SU-DHL-6 (cell line): ENCODE measurements around the gene SMURF1.

Experiments used
- H2AFZ ChIP-seq: fragments of 200-600 bp; sonication (generic); 2 replicates; pipeline ENCODE4 v1.6.1; 2014; ENCODE audit warnings: low read depth, mild to moderate bottlenecking, moderate library complexity, mixed read lengths, antibody characterized with exemption, low read length; ENCODE audit not compliant: severe bottlenecking
- H3F3A ChIP-seq: fragments of 200-600 bp; shearing (Covaris generic); 2 replicates; pipeline ENCODE4 v1.6.0; 2016; ENCODE audit warnings: antibody characterized with exemption, mild to moderate bottlenecking; ENCODE audit not compliant: insufficient read depth
- H3K27ac ChIP-seq: fragments of 200-600 bp; sonication (generic); 2 replicates; pipeline ENCODE4 v1.5.1; 2016; ENCODE audit warnings: low read depth, mild to moderate bottlenecking, low read length, moderate library complexity, mixed read lengths
- H3K27me3 ChIP-seq: fragments of 200-600 bp; sonication (generic), shearing (Covaris generic); 2 replicates; pipeline ENCODE4 v1.6.0; 2014; ENCODE audit warnings: mild to moderate bottlenecking, low read length
- H3K36me3 ChIP-seq: fragments of 200-600 bp; sonication (generic); 2 replicates; pipeline ENCODE4 v1.6.1; 2014; ENCODE audit warnings: mild to moderate bottlenecking, low read length, mixed read lengths
- H3K4me2 ChIP-seq: fragments of 300-600, 200-600 bp; shearing (Covaris generic), sonication (generic); 2 replicates; pipeline ENCODE4 v1.6.0; 2014; ENCODE audit warnings: low read length, low read depth, mild to moderate bottlenecking; ENCODE audit not compliant: poor library complexity, severe bottlenecking
- H3K4me3 ChIP-seq: fragments of 200-600 bp; sonication (generic); 2 replicates; pipeline ENCODE4 v1.5.1; 2014; ENCODE audit warnings: antibody characterized with exemption, low read length, mild to moderate bottlenecking, mixed read lengths; ENCODE audit not compliant: insufficient read depth, poor library complexity, severe bottlenecking
- H3K79me2 ChIP-seq: fragments of 200-600 bp; sonication (generic); 2 replicates; pipeline ENCODE4 v1.6.1; 2014; ENCODE audit warnings: mild to moderate bottlenecking, low read length, moderate library complexity; ENCODE audit not compliant: insufficient read depth
- H3K9ac ChIP-seq: fragments of 200-600 bp; sonication (generic); 2 replicates; pipeline ENCODE4 v1.7.0; 2014; ENCODE audit warnings: mild to moderate bottlenecking, low read length
- H3K9me2 ChIP-seq: fragments of 200-600 bp; sonication (generic); replicated peaks from 2 replicates; pipeline ENCODE4 v1.6.1; 2014; ENCODE audit warnings: low read length; ENCODE audit not compliant: insufficient read depth
- H3K9me3 ChIP-seq: fragments of 200-600 bp; sonication (generic); 2 replicates; pipeline ENCODE4 v1.6.1; 2014; ENCODE audit warnings: low read length, mixed read lengths; ENCODE audit not compliant: insufficient read depth
- H4K20me1 ChIP-seq: fragments of 200-600 bp; sonication (generic); 2 replicates; pipeline ENCODE4 v1.6.1; 2014; ENCODE audit warnings: low read depth, mild to moderate bottlenecking, antibody characterized with exemption, low read length, moderate library complexity, mixed read lengths
- EZH2phosphoT487 ChIP-seq: fragments of 200-600 bp; sonication (generic), shearing (Covaris generic); conservative IDR thresholded peaks from 2 replicates; pipeline ENCODE4 v1.6.1; 2018; ENCODE audit warnings: mild to moderate bottlenecking, antibody characterized with exemption, low read length, moderate library complexity, mixed read lengths
- TF ChIP-seq, protein P1 (sequence below): fragments of 200-600 bp; sonication (generic); IDR thresholded peaks from one replicate; pipeline ENCODE4 v1.5.1; 2017; ENCODE audit warnings: antibody characterized with exemption, mild to moderate bottlenecking, low read length, moderate library complexity; ENCODE audit not compliant: insufficient read depth, poor library complexity, severe bottlenecking

Gene SMURF1

DNA sequence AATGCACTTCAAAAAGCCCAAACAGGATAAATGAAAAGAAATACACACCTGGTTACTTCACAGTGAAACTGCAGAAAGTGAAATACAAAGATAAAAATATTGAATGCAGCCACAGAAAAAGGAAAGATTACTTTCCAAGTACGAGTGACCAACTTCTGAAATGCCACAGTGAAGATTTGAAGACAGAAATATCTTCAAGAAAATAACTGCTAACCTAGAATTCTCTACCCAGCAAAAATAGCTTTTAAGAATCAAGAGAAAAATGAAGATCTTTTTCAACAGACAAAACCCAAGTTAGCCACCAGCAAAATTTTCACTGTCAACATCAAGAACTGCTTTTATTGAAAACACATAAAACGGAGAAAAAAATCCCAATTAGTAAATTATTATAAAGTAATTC lies 46.2 kb downstream of the SMURF1 start:
- Histone ChIP-seq H3F3A (peaks cover 3% of the 10 kb centered on the region; the same call in 1 of the 2 replicates), H3K36me3 (0 out of 2 replicates have a peak, but pooled peaks cover 12% of the 10 kb centered on the region), H3K9ac (no peak overlapping the region), H4K20me1 (peaks cover 15% of the 10 kb centered on the region), H3K9me2 (no peaks in the 10 kb centered on the region), H3K27ac (no peak overlapping the region), H3K79me2 (peaks cover 92% of the 10 kb centered on the region), H3K4me2 (no peak overlapping the region), H3K27me3 (no peaks in the 10 kb centered on the region), H3K4me3 (no peak overlapping the region), H2AFZ (no peak overlapping the region), H3K9me3 (peaks cover 15% of the 10 kb centered on the region; the same call in 1 of the 2 replicates)
- no peak for TF ChIP-seq EZH2phosphoT487
- TF ChIP-seq, protein P1, sequence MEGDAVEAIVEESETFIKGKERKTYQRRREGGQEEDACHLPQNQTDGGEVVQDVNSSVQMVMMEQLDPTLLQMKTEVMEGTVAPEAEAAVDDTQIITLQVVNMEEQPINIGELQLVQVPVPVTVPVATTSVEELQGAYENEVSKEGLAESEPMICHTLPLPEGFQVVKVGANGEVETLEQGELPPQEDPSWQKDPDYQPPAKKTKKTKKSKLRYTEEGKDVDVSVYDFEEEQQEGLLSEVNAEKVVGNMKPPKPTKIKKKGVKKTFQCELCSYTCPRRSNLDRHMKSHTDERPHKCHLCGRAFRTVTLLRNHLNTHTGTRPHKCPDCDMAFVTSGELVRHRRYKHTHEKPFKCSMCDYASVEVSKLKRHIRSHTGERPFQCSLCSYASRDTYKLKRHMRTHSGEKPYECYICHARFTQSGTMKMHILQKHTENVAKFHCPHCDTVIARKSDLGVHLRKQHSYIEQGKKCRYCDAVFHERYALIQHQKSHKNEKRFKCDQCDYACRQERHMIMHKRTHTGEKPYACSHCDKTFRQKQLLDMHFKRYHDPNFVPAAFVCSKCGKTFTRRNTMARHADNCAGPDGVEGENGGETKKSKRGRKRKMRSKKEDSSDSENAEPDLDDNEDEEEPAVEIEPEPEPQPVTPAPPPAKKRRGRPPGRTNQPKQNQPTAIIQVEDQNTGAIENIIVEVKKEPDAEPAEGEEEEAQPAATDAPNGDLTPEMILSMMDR: no peak

DNA sequence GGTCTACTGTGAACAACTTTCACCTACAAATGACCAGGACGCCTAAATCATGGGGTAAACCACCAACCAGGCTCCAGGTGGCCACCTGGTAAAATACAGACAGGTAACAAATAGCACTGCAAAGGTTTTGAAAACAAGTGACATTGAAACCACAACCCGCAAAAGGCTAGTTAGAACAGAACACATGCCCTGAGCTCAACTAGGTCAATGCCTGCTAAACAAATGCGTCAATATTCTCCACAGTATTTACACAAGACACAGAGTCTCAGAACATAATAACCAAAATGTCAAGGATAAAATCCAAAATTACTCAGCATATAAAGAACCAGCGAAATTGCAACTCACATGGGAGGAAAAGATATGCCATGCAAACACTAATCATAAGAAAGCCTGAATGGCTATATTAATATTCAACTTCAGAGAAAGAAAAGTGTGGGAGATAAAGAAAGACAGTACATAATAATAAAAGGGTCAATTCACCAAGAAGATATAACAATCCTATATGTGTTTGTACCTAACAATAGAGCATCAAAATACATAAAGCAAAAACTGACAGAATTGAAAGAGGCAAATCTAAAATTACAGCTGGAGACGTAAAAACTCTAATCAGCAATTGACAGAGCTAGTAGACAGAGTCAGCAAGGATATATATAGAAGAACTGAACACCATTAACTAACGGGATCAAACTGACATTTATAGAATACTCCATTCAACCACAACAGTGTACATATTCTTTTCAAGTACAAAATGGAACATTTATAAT lies 47.6 kb downstream of the SMURF1 start:
- Histone ChIP-seq H3K4me3 (no peak overlapping the region), H3K36me3 (0 out of 2 replicates have a peak, but pooled peaks cover 12% of the 10 kb centered on the region), H3K4me2 (no peak overlapping the region), H4K20me1 (peaks cover 15% of the 10 kb centered on the region), H3F3A (peaks cover 3% of the 10 kb centered on the region; the same call in 1 of the 2 replicates), H3K27me3 (no peaks in the 10 kb centered on the region), H3K79me2 (peaks cover 96% of the 10 kb centered on the region), H3K9me3 (peaks cover 15% of the 10 kb centered on the region; the same call in 1 of the 2 replicates), H2AFZ (no peak overlapping the region), H3K9me2 (no peaks in the 10 kb centered on the region), H3K9ac (no peak overlapping the region), H3K27ac (no peak overlapping the region)
- TF ChIP-seq EZH2phosphoT487: no peak
- TF ChIP-seq, protein P1: no peak

DNA sequence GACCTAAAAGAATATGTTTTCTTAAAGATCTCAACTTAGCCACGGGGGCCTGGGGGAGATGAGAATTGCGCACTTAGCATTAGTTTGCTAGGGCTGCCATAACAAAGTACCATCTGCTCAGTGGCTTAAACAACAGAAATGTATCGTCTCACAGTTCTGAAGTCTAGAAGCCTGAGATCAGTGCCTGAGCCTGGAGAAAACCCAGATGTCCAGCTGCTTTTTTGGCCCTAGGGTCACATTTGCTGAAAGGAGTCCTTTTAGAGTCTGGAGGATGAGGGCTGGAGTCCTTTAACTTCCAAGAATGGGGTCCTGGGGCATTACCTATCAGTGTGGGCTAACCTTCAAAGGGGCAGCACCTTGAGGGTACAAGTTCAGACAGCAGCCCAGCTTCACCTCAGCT lies 48.2 kb downstream of the SMURF1 start:
- Histone ChIP-seq H3K27ac (no peak overlapping the region), H2AFZ (no peak overlapping the region), H3K4me3 (no peak overlapping the region), H3K36me3 (0 out of 2 replicates have a peak, but pooled peaks cover 12% of the 10 kb centered on the region), H4K20me1 (peaks cover 15% of the 10 kb centered on the region), H3K9ac (no peak overlapping the region), H3K9me2 (no peaks in the 10 kb centered on the region), H3K79me2 (peaks cover 96% of the 10 kb centered on the region), H3K9me3 (peaks cover 15% of the 10 kb centered on the region; the same call in 1 of the 2 replicates), H3K4me2 (no peak overlapping the region), H3F3A (peaks cover 2% of the 10 kb centered on the region; the same call in 1 of the 2 replicates), H3K27me3 (no peaks in the 10 kb centered on the region)
- TF ChIP-seq, protein P1: no peak
- TF ChIP-seq EZH2phosphoT487: no peak
